Measurements from ENCODE around the gene MAPK10.
"Not testable (repeated sequence)": the region's sequence is repeated elsewhere in the genome, so short reads cannot be mapped to it uniquely, and the experiment has no call there.

MAPK10 gene

DNA sequence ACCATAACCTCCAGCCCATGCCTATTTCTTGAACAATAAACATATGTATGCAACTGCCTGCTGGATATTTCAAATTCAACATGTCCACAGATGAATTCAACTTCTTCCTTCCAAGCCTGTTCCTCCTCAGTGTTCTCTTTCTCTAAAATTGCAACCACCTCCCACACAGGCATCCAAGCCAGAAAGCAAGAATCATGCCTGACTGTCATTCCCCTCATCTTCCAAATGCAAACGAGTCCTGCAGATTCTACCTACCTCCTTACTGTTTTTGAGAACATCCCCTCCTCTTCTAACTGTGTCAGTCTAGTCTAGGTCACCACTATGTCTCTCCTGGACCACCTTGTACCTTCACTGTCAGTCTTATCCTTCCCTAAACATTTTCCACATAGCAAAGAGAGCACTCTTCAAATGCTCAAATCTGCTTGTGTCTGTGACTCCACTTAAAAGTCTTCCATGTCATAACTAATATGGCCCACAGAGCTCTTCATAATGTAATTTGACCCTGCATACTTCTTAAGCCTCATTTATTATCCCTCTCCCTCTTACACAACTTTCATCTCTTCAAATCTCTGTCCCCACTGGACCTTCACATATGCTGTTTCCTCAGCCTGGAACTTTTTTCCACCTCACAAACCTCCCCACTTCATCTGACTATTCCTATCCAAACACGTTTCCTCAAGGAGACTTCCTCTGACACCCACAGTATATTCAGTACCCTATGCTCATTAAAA, 25.7 kb downstream of the MAPK10 start:
- DNase-seq: no peak

DNA sequence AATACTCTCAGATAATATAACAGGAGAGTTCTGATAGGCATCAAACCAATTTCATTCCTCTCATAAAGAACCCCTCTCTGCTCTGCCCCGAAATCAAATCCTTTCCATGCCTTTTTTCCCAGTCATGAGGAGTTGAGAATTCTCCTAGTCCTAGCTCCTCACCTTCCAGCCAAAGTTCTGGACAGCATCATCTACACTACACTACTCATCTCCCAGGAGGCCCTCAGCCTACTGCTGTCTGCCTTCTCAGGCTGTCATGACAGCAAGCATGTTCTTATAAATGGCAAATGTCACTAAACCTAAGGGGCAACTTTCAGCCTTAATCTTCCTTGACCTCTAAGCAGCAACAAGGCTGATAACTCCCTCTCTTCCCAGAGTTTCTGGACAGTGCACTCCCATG, 26.6 kb downstream of the MAPK10 start:
- no peak for DNase-seq

DNA sequence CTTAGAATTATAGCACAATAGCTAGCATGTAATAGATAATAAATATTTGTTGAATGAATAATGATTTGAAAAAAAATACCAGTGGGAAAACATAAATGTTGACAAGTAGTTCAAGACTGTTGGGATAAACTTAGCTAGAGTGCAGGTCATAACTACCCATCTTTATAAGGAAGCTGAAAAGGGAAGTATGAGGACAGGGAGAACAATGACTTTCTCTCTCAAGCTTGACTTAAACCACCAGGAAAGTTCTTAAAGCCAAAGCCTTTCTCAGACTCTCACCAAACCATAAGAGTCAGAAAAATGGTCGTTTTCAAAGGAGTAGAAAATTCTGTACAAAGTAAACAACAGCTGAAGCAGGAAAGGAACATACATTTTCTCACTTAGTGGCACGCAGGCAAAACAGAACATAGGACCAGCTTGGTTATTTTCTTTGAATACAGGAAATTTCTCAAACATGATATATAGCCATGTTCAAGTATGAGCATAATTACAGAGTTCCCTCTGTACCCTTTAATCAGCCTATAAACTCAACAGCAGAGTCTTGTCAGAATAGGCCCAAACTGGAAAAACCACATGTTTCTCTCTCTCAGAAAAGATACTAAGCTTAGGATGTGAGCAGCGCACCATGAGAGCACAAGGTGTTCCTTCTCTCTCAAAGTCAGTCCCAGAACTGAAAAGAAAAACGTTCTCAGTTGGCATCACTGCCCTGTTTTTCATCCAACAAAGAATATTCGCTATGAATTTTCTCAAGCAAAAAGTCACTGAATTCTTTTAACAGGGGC, 28.7 kb downstream of the MAPK10 start:
- DNase-seq: no peak

DNA sequence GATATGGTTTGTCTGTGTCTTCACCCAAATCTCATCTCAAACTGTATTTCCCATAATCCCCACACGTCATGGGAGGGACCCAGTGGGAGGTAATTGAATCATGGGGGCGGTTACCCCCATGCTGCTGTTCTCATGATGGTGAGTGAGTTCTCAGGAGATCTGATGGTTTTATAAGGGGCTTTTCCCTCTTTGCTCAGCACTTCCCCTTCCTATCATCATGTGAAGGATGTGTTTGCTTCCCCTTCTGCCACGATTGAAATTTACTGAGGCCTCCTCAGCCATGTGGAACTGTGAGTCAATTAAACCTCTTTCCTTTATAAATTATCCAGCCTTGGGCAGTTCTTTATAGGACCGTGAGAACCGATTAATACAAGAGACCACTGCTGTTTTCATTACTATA, 29.4 kb downstream of the MAPK10 start:
- not testable (repeated sequence) for DNase-seq

DNA sequence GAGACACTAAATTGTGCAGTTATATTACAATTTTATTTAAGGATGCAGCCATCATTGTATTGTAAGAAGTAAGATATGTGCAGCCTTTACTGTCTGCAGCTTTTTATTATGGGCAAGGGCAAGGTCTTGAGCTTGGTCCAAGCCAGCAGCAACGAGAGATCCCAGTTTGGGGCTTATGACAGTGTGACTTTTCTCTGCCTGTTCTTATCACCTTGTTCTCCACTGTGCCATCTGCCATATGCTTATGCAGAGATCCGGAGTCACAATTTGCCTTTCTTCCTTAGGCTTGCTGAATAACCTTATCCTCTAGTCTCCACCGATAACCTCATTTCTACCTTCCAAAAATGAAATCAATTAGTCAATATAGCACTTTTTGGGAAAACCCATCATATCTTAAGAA, 30.4 kb downstream of the MAPK10 start:
- DNase-seq: no peak

DNA sequence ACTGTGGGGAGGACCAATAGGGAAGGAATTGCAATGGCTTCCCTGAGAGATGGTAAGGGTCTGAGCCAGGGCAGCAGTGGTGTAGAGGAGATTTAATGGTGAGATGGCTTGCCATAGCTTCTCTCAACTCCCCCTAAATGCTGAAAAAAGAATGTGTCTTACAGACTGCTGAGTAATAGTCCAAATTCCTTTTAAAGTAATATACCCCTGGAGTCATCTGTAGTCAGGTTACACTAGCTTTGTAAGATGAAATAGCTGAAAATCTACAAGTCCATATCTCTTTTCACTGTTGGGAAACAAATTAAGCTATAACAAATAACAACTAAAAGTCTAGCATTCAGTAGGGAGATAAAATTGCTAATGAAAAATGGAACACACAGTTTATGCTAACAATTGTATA, 33.5 kb downstream of the MAPK10 start:
- no peak for DNase-seq

DNA sequence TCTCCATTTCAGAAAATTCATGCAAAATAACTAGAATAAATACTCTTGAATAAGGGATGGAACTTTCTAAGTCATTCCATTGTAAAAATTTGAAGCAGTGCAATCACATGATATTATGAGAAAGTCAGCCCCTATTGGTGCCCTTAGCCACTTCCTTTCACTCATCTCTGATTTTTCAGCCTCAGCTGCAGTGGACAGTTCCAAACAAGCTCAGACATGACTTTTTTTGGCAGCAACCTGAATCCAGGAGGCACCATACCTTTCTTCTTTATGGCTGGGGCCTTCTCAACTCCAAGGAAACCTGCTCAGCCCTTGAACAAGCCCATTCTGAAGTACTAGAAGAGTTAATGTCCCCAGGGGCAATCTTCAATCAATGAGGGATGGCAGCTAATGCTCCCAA, 40.5 kb downstream of the MAPK10 start:
- DNase-seq: no peak

DNA sequence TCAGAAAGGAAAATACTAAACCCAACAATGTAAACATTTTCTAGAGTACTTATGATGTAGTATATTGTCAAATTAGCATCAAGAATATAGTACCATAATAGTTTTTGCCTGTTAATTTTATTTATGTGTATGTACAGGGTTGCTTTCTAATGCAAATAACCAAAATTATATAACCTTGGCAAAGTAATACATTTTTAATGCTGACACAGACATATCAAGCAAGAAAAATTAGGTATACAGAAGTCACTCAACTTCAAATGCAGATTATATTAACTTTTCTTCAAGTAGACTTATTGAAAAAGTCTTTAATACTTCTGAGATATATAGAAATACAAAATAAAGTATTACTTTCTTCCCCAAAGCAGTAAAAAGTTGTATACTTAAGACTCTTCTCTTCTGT, 44.3 kb downstream of the MAPK10 start:
- no peak for DNase-seq

DNA sequence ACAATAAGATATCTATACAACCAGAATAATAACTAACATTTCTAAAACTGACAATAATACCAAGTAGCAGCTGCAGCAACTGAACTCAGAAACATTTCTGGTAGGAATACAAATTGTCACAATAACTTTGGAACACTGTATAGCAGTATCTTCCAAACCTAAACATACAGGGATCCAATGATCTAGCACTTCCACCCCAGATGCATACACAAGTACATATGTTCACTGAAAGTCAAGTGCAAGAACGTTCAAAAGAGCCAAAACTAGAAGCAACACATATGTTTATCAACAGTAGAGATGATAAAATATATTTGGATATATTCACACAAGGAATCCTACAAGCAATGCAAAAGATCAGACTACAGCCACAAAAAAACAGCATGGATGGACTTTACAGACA, 46.2 kb downstream of the MAPK10 start:
- no peak for DNase-seq

DNA sequence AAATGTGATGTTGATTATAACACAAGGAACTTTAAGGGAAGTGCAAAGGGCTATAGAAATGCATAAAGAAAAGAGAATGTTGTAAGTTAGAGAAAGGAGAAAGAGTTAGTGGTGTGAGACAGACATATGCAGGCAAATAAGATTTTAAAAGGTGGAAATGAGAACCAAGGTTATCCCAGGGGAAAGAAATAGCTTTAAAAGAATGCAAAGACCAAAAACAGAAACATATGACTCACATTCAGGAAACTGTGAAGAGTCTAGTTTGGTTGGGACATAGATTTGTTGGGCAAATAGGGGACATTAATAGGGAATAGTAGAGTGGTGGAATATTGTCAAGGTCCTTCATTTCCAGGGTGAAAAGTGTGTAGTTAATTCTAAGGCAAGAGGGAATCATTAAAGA, 52.4 kb downstream of the MAPK10 start:
- no peak for DNase-seq

DNA sequence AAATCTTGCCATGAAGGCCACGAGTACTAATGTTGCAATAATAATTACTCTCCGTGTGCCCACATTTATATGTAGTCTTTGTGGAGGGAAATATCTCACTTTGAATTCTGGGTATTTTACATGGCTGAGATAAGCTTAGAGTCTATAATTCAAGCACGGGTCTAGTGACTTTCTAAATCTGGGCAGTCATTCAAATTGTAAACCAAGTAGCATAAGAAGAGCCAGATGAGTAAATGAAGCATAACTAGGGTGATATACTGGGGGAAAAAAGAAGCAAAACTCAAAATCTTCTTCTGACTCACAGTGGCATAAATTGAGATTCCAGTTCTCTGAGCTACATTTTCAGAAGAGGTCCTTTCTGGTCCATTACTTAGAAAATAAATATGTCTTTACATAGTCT, 53.0 kb downstream of the MAPK10 start:
- no peak for DNase-seq

DNA sequence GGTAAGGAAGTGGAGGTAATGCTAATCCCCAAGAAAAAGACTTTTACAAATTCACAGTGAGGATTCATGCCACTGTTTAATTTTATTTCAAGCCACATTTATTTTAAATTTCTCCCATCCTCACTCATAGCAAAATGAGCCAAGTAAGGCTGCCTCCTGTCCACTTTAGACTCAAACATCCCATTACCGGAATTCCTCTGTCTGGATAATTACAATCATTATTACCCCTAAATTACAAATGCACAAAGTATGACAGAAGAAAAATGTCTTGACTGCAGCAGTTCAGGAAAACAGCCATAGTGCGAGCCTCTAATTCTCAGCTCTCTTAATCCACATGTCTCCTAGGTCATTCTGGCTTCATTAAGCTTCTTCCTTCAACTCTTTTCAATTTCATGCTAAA, 57.0 kb downstream of the MAPK10 start:
- no peak for DNase-seq

DNA sequence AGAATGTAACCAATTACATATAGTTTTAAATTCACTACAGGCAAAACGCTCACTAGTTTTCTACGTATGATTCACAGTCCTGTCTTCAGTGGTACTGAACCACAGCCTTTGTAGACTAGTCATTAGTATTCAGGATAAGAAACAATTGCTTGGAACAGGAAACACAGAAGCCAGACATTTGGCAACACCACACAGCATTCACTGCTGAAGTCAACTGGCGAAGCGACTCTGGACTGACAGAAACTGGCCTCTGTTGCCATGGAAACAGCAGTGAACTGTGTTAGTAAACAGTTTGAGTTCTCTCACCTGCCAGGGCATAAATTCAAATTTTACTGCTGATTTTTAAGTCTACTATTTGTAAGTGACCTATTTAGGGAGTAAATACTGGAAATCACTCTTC, 57.6 kb downstream of the MAPK10 start:
- DNase-seq: no peak

DNA sequence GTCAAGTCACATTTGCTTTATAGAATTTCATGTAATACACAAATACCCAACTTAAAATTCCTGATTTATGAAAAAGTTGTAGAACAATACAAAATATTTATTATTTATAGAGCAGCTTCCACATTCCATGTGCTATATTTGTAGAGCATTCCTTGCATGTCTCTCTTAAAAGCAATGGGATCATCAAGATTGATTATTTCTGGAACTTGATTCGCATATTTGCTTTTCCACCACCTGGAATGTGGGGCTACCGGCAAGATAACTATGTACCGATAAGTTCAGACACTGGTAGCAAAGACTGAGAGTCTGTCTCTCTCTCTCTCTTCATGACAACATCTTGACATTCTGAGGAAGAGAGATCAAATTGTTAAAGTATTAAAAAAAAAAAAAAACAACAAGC, 59.3 kb downstream of the MAPK10 start:
- DNase-seq: no peak

DNA sequence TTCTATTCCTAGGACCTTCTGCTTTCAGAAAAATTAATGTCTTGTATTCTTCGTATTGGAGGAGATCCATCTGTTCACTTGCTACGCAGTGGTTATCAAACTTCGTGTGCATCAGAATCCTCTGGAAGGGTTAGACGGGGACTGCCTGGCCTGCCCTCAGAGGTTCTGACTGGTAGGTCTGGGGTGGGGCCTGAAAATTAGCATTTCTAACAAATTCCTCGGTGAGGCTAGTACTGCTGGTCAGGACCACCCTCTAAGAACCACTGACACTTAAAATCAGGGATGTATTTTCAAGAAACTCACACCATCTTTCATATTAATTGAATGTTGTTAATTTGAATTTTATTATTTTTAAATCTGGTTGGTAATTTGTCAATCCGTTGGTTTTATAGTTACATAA, 63.0 kb downstream of the MAPK10 start:
- no peak for DNase-seq

DNA sequence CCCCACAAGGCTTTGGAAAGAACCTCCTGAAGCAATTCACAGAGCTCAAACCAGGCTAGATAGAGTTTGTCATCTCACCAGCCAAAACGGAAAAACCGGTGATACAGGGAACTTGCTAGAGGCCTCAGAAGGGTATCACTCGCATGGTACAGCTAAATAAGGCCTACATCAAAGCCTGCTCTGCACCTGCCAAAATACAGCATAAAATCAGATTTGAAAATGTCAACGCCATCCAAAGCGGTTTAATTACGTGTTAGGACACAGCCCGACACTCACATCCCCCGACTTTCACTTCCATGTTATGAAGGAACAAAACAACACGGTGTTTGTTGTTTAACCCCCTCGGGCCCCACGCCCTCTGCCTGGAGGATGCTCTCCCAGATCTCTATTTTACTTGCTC, 65.0 kb downstream of the MAPK10 start:
- no peak for DNase-seq

DNA sequence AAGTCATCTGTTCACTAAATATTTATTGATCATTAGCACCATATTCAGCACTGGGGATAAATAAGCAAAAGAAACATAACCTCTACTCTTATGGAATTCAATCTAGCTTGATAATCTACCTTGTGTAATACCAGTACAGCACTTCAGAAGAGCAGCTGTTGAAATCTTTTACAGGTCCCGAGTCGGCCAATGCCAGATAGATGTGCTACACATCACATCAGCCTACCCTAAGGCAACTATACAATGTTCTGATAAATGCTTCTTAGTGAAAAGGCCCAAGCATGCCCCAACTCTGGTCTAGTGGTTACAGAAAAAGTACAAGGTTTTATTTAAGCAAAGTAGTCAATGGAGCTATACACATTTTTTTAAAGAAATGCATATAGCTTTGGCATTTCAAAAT, 68.7 kb downstream of the MAPK10 start:
- DNase-seq: no peak

DNA sequence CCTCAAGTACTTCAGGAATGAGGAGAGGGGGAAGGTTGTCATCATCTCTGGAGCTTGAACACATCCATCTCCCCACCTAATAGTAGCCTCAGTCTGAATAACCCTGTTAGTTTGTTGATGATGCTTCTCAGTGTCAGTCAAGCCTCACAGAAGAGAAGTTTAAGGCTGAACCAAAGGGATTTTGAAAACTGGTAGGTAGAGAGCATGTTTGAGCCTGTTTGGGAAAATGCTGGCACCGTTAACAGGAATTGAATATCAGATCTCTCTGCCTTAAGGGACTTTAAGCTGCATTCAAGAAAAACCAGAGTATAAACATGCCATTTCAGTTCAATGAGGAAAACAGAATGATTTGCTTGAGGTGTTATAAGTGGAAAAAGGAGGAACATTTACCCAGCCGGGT, 73.1 kb downstream of the MAPK10 start:
- no peak for DNase-seq

DNA sequence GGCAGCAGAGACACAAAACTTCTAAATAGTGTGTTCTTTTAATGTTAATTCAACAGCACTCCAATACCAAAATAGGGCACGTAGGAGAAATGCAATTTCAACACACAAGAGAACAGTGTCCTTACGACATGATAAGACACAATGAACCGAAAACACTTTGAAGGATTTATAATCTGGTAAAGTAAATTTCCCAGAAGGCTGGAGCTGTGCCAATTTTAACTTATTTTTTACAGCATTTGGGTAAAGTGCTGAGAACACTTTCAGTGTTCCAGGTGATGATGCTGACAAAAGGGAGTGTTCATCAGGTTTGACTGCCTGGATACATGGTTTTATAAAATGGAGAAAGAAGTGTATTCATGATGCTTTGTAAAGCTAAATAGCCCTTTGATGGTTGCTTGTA, 76.5 kb downstream of the MAPK10 start:
- DNase-seq: no peak

DNA sequence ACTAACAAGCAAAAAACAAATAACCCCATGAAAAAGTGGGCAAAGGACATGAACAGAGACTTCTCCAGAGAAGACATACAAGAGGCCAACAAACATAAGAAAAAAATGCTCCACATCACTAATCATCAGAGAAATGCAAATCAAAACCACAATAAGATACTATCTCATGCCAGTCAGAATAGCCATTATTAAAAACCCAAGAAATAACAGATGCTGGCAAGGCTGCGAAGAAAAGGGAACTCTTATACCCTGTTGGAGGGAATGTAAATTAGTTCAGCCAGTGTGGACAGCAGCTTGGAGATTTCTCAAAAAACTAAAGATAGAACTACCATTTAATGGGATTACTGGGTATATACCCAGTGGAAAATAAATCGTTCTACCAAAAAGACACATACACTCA, 79.6 kb downstream of the MAPK10 start:
- no peak for DNase-seq

DNA sequence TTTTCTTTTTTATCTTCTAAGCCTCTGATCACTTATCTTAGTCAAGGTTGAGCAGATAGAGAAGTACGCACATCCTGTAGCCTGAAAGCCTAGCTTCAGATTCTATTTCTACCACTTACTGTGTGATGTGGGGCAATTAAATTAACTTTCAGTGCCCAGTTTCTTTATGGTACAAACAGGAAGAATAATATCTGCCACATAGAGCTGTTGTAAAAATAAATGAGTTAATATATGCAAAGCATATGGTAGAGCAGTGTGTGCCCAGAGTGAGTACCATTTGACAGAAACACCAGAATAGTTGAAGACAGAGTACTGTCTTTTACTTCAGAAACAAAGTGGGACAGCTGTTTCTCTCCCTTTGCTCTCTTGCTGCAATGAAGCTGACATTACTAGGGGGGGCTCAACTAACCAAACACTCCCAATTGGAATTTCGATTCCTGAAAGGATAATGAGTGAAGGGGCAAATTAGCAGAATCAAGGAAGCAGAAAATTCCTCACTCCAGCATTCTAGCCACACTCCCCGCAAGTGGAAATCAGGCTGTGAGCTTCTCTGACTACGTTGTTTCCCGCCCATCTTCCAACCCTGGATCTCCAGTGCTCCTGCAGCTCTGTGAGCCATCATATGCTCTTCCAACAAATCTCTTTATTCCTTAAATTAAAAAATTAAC, 80.4 kb downstream of the MAPK10 start:
- no peak for DNase-seq

DNA sequence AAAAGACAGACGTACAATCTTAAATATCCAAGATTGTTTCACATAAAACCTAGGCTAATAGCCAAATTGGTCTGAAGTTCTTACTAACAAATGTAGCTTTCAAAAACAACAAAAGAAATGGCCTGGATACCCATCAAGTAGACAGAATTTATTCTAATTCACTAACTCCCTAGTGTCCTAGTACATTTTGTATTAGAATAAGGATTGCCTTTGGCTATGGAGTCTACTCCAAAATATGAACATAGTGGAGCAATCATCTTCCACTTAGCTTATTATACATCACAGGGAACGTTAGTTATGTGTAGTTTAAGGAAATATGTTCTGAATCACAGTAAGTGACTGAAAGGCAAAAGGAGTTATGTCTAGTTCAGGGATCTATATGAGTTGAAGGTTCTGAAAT, 81.7 kb downstream of the MAPK10 start:
- DNase-seq: no peak

DNA sequence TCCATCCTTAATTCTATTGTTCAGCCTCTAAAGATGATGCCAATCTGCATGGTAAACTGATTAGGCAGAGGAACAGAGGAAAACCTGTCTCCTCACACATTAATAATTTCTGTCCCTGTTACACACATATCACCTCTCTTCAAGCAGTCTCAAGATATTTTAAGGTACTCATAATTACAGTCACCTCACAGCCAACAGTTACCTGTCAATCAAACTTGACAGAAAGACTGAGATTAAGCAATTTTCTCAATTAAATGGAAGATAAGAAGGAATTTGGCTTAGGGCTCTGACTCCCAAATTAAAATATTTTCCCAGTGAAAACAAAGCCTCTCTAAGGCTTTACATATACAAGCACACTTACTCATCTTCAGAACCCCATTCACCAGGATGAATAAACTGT, 85.2 kb downstream of the MAPK10 start:
- DNase-seq: no peak

DNA sequence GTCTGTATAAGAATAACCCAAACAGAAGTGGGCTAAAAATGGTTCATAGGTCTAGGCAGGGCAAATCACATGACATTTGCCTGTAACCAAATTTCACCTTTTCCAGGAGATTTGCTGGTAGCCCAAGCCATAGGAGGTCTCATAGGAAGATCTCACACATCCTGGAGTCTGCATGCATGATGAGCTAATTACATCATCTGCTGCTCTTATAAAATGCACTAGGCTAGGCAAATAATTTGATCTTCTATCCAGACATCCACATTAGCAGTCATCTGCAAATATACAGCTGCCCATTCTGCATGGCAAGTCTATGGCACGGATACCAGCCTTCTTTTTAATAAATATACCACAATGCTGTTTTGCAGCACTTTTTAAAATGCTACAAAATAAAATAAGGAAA, 87.2 kb downstream of the MAPK10 start:
- no peak for DNase-seq
